ENCODE data around the gene TLE3.

Gene TLE3

DNA sequence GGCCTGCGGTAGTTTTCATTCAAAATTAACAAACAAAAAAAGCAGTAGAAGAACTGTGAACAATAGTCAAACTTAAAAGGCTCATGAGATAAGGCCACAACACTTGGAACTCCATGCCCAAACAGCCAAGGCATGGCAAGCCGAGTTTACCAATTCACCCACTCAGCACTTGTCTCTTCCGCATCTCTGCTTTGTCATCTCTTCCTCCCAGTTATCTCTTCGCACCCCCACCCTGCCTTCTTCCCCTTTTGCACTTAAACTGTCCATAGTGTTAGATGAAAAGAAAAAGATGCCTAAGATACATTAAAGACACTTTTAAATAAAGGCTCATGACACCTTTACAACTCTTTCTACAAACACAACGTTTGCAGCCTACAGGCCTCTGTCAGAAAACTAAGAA is 11.1 kb downstream of the TLE3 start:
- Mint-ChIP-seq H3K4me3 (no peak overlapping the region), H3K27ac (no peak overlapping the region), H3K9me3 (no peaks in the 10 kb centered on the region), H3K27me3 (no peaks in the 10 kb centered on the region), H3K4me1 (peaks cover 100% of the 10 kb centered on the region)
- DNase-seq (no peak), ATAC-seq (no peak)

DNA sequence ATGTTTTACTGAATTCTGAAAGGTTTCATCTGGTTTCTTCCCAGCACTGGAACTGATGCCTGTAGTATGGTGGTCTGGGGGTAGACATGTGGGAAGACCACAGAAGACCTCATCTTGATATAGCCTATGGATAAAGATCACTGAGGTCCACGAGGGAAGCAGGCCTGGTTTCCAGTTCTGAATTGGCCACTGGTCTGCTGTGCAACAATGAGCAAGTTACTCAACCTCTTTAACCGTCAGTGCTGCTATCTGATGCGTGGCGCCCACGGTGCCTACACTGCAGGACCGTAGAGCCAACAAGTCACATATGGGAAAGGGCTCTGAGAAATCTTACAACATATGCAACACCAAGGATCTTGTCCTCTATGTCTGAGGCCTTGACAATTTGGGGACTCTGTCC is 13.3 kb downstream of the TLE3 start:
- no peak overlapping the region for H3K27ac Mint-ChIP-seq
- H3K9me3 Mint-ChIP-seq, result no peaks in the 10 kb centered on the region
- DNase-seq, result no peak
- H3K4me1 Mint-ChIP-seq, result peaks cover 89% of the 10 kb centered on the region
- peak; percentile 10 for ATAC-seq
- H3K27me3 Mint-ChIP-seq, result no peaks in the 10 kb centered on the region
- H3K4me3 Mint-ChIP-seq, result peak overlapping the region in 1 of 2 donors; percentile 50

DNA sequence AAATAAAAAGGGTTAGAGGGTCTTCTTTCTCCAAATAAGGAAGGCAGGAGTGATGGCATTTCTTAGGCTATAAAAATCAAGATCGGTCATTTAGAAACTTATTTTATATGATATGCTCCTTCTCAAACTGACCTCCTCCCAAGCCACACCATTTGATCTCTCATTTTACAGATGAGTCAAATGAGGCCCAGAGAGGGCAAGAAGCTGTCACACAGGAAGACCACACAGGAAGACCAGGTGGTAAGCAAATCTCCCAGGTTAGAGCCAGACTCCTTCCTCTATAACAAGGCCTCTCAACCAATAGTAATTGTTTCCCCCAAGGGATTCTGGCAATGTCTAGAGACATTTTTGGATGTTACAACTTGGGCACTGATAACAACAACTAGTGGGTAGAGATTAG is 13.8 kb downstream of the TLE3 start:
- peak overlapping the region in 1 of 2 donors; percentile 62 for H3K27ac Mint-ChIP-seq
- DNase-seq, result peak; percentile 26 to 39
- peak overlapping the region; percentile 14 to 50 for H3K4me3 Mint-ChIP-seq
- no peaks in the 10 kb centered on the region for H3K27me3 Mint-ChIP-seq
- ATAC-seq, result peak; percentile 97
- H3K9me3 Mint-ChIP-seq, result no peaks in the 10 kb centered on the region
- H3K4me1 Mint-ChIP-seq, result peaks cover 83% of the 10 kb centered on the region

DNA sequence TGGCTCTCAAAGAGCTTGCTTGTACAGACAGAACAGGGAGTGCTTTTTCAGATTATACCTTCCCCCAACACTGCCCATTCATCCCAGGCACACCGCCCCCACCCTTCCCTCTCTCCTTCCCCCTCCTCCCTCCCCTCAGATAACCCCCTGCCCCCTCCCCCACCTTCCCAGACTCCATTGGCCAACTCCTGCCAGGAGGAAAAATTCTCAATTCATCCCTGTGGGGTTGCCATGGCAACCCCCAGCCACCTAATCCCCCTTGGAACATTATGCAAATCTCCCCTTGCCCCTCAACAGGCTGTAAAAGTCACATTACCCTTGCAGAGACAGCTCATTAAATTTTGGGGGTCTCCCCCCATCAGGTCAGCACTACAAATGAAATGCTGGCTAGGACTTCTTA is 14.3 kb downstream of the TLE3 start:
- Mint-ChIP-seq H3K27me3 (no peaks in the 10 kb centered on the region), H3K27ac (peak overlapping the region in 1 of 2 donors; percentile 48), H3K4me3 (peak overlapping the region; percentile 14 to 32)

DNA sequence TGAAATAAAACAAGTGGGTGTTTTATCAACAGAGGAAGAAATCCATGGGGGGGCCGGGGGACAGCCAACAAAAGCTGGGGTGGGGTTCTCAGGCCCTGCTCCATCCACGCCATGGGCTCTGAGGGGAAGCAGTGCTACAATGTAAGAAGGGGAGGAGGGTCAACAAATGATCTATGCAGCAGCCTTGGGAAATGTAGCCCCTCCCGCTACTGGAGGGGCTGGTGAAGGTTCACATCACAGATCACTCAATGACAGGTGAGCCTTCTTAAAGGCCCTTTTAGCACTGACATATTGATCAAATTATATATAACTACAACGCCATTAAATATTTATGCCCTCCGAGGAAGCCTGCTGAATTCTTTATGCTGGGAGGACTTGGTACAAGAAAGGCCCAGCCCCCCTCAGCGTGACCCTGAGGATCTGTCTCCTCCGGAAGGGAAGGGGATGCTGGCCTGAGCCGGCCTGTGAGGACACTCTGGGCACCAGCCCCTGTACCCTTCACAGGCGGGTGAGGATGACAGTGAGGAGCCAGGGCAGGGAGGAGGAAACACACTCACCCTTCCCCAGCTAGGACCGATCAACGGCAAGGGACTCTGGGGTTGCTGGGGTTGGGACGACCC is 15.3 kb downstream of the TLE3 start:
- H3K9me3 Mint-ChIP-seq, result no peaks in the 10 kb centered on the region
- no peaks in the 10 kb centered on the region for H3K27me3 Mint-ChIP-seq
- no peak overlapping the region for H3K4me3 Mint-ChIP-seq
- ATAC-seq (no peak), DNase-seq (no peak)
- H3K4me1 Mint-ChIP-seq, result peaks cover 68% of the 10 kb centered on the region
- H3K27ac Mint-ChIP-seq, result no peak overlapping the region

More for the DNA sequence above, 14.3 kb downstream of the TLE3 start:
- Mint-ChIP-seq H3K9me3 (no peaks in the 10 kb centered on the region), H3K4me1 (peaks cover 78% of the 10 kb centered on the region)
- no peak for ATAC-seq
- no peak for DNase-seq

GRCh38 chr15:70081612-70082011 is 16.1 kb downstream of the TLE3 start:
- no peak for DNase-seq
- Mint-ChIP-seq H3K27me3 (no peaks in the 10 kb centered on the region), H3K9me3 (no peaks in the 10 kb centered on the region), H3K4me3 (no peak overlapping the region), H3K4me1 (peaks cover 63% of the 10 kb centered on the region), H3K27ac (no peak overlapping the region)
- no peak for ATAC-seq

- H3K4me3 Mint-ChIP-seq, result no peak overlapping the region
- no peaks in the 10 kb centered on the region for H3K9me3 Mint-ChIP-seq
- H3K4me1 Mint-ChIP-seq, result peaks cover 62% of the 10 kb centered on the region
- ATAC-seq, result no peak
- no peaks in the 10 kb centered on the region for H3K27me3 Mint-ChIP-seq
- H3K27ac Mint-ChIP-seq, result no peak overlapping the region
- DNase-seq, result no peak
Observed at GRCh38 chr15:70080347-70080746, 17.4 kb downstream of the TLE3 start.

DNA sequence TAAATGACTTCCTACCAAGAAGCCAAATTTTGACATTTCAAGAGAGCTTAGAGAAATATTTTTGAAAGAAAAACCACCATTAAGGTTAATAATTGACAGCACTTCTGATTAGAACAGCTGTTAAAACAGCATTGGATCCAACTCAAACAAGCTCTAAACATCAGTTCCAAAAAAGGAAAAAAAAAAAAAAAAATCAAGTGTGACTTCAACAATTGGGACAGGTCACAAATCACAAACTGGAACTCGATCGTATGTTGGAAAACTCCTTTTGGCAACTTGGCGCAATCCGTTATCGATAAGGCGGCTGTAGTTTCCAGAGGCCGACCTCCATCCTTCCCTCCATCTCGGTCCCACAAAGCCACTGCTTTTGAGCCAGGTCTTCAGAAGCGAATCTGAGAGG is 17.8 kb downstream of the TLE3 start:
- peaks cover 58% of the 10 kb centered on the region for H3K4me1 Mint-ChIP-seq

DNA sequence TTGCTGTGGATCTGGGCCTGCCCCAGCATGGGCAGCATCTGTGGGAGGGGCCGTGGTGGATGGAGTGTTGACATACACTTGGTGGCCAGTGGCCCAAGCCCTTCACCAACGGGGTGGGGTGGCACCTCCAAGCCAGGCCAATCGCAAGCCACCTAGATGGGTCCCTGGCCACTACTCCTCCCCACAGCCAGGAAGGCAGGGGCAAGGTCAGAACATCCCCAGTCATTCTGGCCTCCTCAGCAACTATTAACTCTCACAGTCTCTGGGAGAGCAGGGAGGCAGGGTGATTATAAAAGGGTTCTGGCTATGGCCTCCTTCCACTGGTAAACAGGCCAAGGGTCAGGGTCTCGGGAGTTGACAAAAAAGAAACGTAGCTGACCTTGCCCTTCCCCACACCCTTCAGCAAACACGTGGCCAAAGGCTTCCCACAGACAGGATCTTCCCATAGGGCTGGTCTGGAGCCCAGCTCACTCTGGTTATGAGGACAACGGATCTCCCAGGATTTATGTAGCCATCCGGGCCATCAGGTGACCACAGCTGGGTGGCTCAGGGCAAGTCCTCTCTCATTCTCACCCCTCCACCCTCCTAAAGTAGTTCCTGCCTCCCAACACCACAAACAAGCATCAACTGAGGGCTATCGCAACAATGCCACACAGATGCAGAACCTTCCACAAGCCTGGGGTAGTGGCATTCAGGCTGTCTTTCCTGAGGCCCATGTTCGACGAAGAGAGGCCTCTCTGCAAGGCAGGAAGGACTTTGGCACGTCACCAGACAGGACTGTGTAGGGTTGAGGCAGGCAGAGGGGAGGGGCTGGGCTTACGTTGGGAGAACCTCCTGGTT is 18.9 kb downstream of the TLE3 start:
- Mint-ChIP-seq H3K4me3 (no peak overlapping the region), H3K27ac (peak overlapping the region in 1 of 2 donors; percentile 76), H3K9me3 (no peaks in the 10 kb centered on the region), H3K27me3 (no peaks in the 10 kb centered on the region), H3K4me1 (peaks cover 55% of the 10 kb centered on the region)
- DNase-seq (no peak), ATAC-seq (no peak)

More for the DNA sequence above, 17.8 kb downstream of the TLE3 start:
- no peaks in the 10 kb centered on the region for H3K27me3 Mint-ChIP-seq
- H3K9me3 Mint-ChIP-seq, result no peaks in the 10 kb centered on the region
- DNase-seq (no peak), ATAC-seq (no peak)
- no peak overlapping the region for H3K27ac Mint-ChIP-seq
- no peak overlapping the region for H3K4me3 Mint-ChIP-seq

DNA sequence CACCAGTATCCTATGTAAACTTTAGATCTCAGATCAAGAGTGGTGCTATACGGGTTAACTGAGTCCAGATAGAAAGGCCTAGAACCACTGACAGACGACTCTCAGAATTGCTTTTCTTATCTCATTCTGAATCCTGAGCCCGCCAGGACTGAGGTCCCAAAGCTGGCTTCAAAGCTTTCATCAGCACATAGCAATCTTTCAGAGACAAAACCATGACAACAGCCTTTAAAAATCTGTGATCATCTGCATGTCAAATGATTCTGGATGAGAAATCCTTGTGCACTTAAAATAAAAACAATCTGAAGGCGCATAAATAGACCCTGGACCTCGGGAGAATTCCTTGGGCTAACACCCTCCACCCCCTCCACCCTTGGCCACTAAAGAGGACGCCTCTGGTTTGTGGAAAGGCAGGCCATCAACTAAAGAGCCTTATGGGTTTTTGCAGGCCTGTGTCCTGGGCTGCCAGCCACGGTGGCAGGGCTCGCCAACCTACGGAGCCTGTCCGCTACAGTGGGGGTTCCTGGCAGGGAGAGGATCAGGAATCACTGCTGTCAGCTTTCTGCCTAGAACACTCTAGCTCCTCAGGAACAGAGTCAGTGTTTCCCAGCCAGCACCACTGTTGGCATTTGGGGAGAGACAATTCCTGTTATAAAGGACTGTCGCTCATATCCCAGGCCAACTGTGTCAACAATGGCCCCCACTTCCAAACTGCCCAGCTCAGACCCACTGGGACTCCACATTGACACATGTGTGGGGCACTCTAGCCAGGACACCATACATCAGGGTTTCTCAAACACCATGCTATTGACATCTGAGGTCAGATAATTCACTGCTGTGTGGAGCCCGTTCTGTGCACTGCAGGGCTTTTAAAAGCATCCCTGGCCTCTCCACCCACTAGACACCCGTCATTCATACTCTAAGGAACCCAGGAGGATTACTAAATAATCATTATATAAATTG is 20.2 kb downstream of the TLE3 start:
- Mint-ChIP-seq H3K27ac (peak overlapping the region; percentile 72 to 84), H3K27me3 (no peaks in the 10 kb centered on the region), H3K4me1 (peaks cover 54% of the 10 kb centered on the region)

GRCh38 chr15:70074380-70074779 is 23.3 kb downstream of the TLE3 start:
- Mint-ChIP-seq H3K4me1 (peaks cover 47% of the 10 kb centered on the region), H3K27me3 (no peaks in the 10 kb centered on the region), H3K9me3 (no peaks in the 10 kb centered on the region), H3K4me3 (no peak overlapping the region), H3K27ac (no peak overlapping the region)
- DNase-seq (no peak), ATAC-seq (no peak)

More for the DNA sequence above, 20.2 kb downstream of the TLE3 start:
- DNase-seq (no peak), ATAC-seq (no peak)
- Mint-ChIP-seq H3K4me3 (no peak overlapping the region), H3K9me3 (no peaks in the 10 kb centered on the region)

- Mint-ChIP-seq H3K4me1 (peaks cover 47% of the 10 kb centered on the region), H3K27ac (peak overlapping the region in 1 of 2 donors; percentile 75), H3K4me3 (no peak overlapping the region), H3K27me3 (no peaks in the 10 kb centered on the region), H3K9me3 (no peaks in the 10 kb centered on the region)
- DNase-seq (no peak), ATAC-seq (no peak)
Observed at GRCh38 chr15:70072479-70072878, 25.2 kb downstream of the TLE3 start.

- Mint-ChIP-seq H3K27me3 (no peaks in the 10 kb centered on the region), H3K9me3 (no peaks in the 10 kb centered on the region), H3K4me1 (peaks cover 47% of the 10 kb centered on the region), H3K4me3 (no peak overlapping the region), H3K27ac (peak overlapping the region in 1 of 2 donors; percentile 65)
- DNase-seq (no peak), ATAC-seq (no peak)
Observed at GRCh38 chr15:70071799-70072198, 25.9 kb downstream of the TLE3 start.

GRCh38 chr15:70069716-70070115 is 28.0 kb downstream of the TLE3 start:
- Mint-ChIP-seq H3K27ac (no peak overlapping the region), H3K4me1 (peaks cover 32% of the 10 kb centered on the region), H3K9me3 (no peaks in the 10 kb centered on the region), H3K27me3 (no peaks in the 10 kb centered on the region), H3K4me3 (no peak overlapping the region)
- ATAC-seq (no peak), DNase-seq (no peak)

DNA sequence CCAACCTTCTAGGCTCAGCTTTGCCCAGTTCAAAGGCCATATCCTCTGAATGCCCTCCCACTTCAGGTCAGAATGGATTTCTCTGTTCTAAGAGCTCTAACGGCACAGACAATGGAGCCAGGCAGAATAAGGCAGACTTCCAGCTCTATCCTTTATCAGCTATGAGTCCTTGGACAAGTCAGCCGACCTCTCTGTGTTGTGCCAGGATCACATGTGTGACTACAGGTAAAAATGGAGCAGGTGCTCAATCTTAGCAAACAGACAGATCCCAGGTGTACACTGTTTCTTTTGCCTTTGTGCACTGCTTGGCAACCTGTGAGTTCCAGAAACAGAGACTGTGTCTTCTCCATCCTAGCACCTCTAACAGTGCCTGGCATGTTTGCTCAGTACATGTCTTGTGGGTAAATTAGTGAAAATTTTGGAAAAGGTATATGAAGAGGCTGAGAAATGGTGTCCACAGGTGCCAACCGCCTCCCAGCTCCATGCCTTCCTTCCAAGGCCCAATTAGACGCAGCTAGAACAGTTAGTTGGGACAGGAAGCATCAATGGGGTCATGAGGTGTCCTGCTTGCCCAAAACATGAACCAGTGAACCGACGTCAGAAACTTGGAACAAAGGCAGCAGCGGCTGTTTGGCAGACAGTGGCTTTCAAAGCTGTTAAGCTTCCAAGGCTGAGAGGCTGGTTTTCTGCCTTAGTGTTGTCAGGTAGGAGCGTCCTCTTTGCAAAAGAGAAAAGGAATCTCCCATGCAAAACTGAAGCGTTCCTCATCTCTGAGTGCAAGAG is 28.7 kb downstream of the TLE3 start:
- no peak overlapping the region for H3K4me3 Mint-ChIP-seq
- peak overlapping the region in 1 of 2 donors; percentile 82 for H3K27ac Mint-ChIP-seq
- peaks cover 26% of the 10 kb centered on the region for H3K4me1 Mint-ChIP-seq
- H3K9me3 Mint-ChIP-seq, result no peaks in the 10 kb centered on the region
- ATAC-seq, result no peak
- DNase-seq, result no peak
- no peaks in the 10 kb centered on the region for H3K27me3 Mint-ChIP-seq

Measured in stimulated activated naive CD8-positive, alpha-beta T cell treated with anti-CD3 and anti-CD28 coated beads, Interleukin-15, amount 100 ng/mL, for 72 hours (primary cell).